Measurements from ENCODE around the gene PRSS2. TPM values are rescaled to one million over a fixed set of nuclear protein-coding genes. Genes with fewer than 3 reads are reported as not detected.
A peak's percentile ranks its signal among the peaks of the same experiment; 100 is the strongest.

The PRSS2 gene
- total RNA-seq, 1 donor from 2014 or later = 272 TPM

GRCh38 chr7:142777318-142777717, 6.5 kb downstream of the PRSS2 start:
- Mint-ChIP-seq H3K4me1 (ENCODE audit: unreplicated experiment) (no peaks in the 10 kb centered on the region), H3K27ac (no peak overlapping the region), H3K27me3 (peaks cover 26% of the 10 kb centered on the region), H3K9me3 (no peaks in the 10 kb centered on the region), H3K36me3 (no peaks in the 10 kb centered on the region), H3K4me3 (no peak overlapping the region)
- DNase-seq (ENCODE audit: extremely low spot score, unreplicated experiment) = no peak
- TF ChIP-seq CTCF (conservative IDR thresholded peaks at IDR 0.05) = no peak

GRCh38 chr7:142782922-142783900, 12.4 kb downstream of the PRSS2 start:
- Mint-ChIP-seq H3K9me3 (no peaks in the 10 kb centered on the region), H3K4me1 (ENCODE audit: unreplicated experiment) (peaks cover 6% of the 10 kb centered on the region), H3K36me3 (no peaks in the 10 kb centered on the region), H3K4me3 (peak overlapping the region; percentile 84), H3K27ac (peak overlapping the region; percentile 19), H3K27me3 (peaks cover 37% of the 10 kb centered on the region)
- TF ChIP-seq CTCF (conservative IDR thresholded peaks at IDR 0.05) = peak; percentile 95
- DNase-seq (ENCODE audit: extremely low spot score, unreplicated experiment) = peak; percentile 87

GRCh38 chr7:142784096-142784495, 13.3 kb downstream of the PRSS2 start:
- DNase-seq (ENCODE audit: extremely low spot score, unreplicated experiment) = no peak
- peaks cover 44% of the 10 kb centered on the region for H3K27me3 Mint-ChIP-seq
- peaks cover 6% of the 10 kb centered on the region for H3K4me1 Mint-ChIP-seq (ENCODE audit: unreplicated experiment)
- H3K4me3 Mint-ChIP-seq = no peak overlapping the region
- H3K27ac Mint-ChIP-seq = no peak overlapping the region
- no peaks in the 10 kb centered on the region for H3K9me3 Mint-ChIP-seq
- TF ChIP-seq CTCF (conservative IDR thresholded peaks at IDR 0.05) = no peak
- no peaks in the 10 kb centered on the region for H3K36me3 Mint-ChIP-seq

- Mint-ChIP-seq H3K4me1 (ENCODE audit: unreplicated experiment) (peaks cover 6% of the 10 kb centered on the region), H3K9me3 (no peaks in the 10 kb centered on the region), H3K36me3 (no peaks in the 10 kb centered on the region), H3K27ac (no peak overlapping the region), H3K4me3 (no peak overlapping the region), H3K27me3 (peaks cover 48% of the 10 kb centered on the region)
- no peak for TF ChIP-seq CTCF (conservative IDR thresholded peaks at IDR 0.05)
- DNase-seq (ENCODE audit: extremely low spot score, unreplicated experiment) = no peak
These were observed 13.9 kb downstream of the PRSS2 start for GRCh38 chr7:142784716-142785115.

GRCh38 chr7:142785841-142786250, 15.1 kb downstream of the PRSS2 start:
- DNase-seq (ENCODE audit: extremely low spot score, unreplicated experiment) = no peak
- H3K4me3 Mint-ChIP-seq = no peak overlapping the region
- H3K4me1 Mint-ChIP-seq (ENCODE audit: unreplicated experiment) = peaks cover 6% of the 10 kb centered on the region
- H3K27me3 Mint-ChIP-seq = peaks cover 42% of the 10 kb centered on the region
- no peak for TF ChIP-seq CTCF (conservative IDR thresholded peaks at IDR 0.05)
- no peaks in the 10 kb centered on the region for H3K36me3 Mint-ChIP-seq
- H3K9me3 Mint-ChIP-seq = no peaks in the 10 kb centered on the region
- no peak overlapping the region for H3K27ac Mint-ChIP-seq
